Activated CD8-positive, alpha-beta memory T cell treated with anti-CD3 and anti-CD28 coated beads for 36 hours (primary cell): ENCODE data around the gene ZNF648. TPM values are rescaled to one million over a fixed set of nuclear protein-coding genes. Genes with fewer than 3 reads are reported as not detected.
"Not testable (repeated sequence)": the region's sequence is repeated elsewhere in the genome, so short reads cannot be mapped to it uniquely, and the experiment has no call there.

Experiments
- CTCF ChIA-PET: fragments of 350-600 bp; sonication (Branson Sonifier 250); formaldehyde crosslinking; loops from one replicate; lab custom pipeline; 2021; ENCODE audit warnings: antibody characterized with exemption; lab: Charles Lee
- POLR2A ChIA-PET: fragments of 350-600 bp; sonication (Branson Sonifier 250); formaldehyde crosslinking; loops from one replicate; lab custom pipeline; 2021; ENCODE audit warnings: antibody characterized with exemption; lab: Charles Lee
- total RNA-seq, 2 experiments: library from RNA; stranded (reverse); gene quantifications; one replicate each; pipeline ENCODE4 v1.2.3, GENCODE V29; 2021

Gene ZNF648
- total RNA-seq, 2 experiments from 2014 or later, result not detected

DNA sequence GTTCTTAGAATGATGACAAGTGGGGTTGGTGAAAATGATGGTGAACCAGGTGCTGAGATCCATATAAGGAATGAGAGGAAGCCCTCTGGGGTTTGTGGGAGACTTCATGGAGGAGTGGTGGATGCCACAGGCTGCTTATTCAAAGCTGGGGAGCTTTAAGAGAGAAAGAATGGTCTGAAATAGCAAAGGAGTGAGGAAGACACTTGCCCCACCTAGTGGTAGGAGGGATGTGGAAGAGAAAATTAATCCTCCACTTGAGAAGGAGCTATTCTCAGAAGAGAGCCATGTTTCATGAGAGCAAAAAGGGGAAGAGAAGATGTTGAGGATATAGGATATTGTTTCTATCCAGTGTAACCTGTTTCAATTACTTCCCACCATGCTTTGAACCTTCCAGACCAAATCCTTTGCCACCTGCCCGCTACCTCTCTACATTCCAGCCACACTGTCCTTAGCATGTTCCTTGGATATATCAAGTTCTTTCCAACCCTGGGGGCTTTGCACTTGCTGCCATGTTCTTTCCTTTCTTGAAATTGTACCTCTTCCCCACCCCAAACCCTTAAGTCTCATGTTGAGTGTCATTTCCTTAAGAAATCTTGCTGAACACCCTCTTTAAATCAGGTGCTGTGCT, 19.6 kb upstream of the ZNF648 start:
- CTCF ChIA-PET, result interaction anchor here (0.7 to 2.3 kb wide), 6 partner anchors 10 to 602 kb away, joined by 3 to 7 read pairs (median 5); no protein-coding TSS in a partner anchor
- POLR2A ChIA-PET, result no interaction called here

DNA sequence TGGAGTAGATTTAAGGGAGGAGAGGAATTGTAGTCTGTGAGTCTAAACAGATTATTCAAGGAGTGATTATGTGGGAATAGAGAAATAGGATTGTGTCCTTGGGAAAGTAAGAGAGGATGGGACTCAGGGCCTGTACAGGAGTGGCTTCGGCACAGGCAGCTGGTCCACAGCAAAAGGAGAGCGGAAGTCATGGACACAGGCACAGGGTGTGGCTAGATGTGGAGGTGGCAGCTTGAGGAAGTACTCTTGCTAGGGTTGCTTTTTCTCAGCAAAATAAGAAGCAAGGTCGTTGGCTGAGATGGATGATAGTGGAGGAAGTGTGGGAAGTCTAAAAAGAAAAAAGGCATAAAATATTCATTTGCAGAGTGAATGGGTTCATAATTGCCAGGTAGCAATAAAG, 18.5 kb upstream of the ZNF648 start:
- CTCF ChIA-PET, result interaction anchor here (0.5 to 1.8 kb wide), 2 partner anchors 10 to 350 kb away, joined by 3 to 6 read pairs; no protein-coding TSS in a partner anchor
- POLR2A ChIA-PET, result no interaction called here

- CTCF ChIA-PET, result no interaction called here
- POLR2A ChIA-PET, result no interaction called here
These were observed 10.4 kb upstream of the ZNF648 start for GRCh38 chr1:182071924-182072323.

DNA sequence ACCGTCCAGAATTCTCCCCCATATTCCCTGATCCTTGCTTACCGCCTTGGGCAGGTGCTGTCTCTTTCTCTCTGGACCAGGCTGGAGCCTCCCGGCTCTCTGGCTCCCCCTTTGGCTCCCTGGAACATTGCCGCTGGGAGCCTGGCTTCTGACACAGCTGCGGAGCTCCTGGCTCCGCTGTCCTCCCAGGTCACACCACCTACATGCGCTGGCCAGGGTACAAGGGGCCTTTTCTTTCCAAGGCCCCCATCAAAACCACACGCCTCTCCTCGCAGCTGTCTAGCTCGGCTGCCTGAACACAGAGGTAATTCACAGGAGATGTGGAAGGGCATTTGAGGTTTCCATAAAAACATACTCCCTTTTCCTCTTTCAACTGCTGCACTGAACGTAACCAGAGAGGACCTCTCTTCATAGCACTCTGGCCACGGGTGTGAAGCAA, 7.5 kb upstream of the ZNF648 start:
- POLR2A ChIA-PET, result no interaction called here
- CTCF ChIA-PET, result no interaction called here

DNA sequence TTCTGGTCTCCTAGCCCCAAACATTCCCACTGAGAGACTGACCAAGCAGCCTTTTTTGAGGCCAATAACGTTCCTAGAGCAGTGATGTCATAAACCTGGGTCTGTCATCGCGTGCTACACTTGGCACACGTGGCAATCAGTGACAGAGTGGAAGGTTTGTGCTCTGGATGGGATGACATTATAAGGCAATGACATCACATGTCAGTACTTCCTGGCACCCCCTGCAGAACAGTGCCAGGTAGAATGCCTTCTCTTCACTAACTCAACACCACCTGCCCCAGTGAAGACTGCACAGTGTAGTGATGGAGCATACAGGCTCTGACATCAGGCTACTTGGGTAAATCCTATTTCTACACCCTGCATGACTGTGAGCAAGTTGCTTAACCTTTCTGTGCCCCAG, 5.4 kb upstream of the ZNF648 start:
- ChIA-PET POLR2A (no interaction called here), CTCF (no interaction called here)

DNA sequence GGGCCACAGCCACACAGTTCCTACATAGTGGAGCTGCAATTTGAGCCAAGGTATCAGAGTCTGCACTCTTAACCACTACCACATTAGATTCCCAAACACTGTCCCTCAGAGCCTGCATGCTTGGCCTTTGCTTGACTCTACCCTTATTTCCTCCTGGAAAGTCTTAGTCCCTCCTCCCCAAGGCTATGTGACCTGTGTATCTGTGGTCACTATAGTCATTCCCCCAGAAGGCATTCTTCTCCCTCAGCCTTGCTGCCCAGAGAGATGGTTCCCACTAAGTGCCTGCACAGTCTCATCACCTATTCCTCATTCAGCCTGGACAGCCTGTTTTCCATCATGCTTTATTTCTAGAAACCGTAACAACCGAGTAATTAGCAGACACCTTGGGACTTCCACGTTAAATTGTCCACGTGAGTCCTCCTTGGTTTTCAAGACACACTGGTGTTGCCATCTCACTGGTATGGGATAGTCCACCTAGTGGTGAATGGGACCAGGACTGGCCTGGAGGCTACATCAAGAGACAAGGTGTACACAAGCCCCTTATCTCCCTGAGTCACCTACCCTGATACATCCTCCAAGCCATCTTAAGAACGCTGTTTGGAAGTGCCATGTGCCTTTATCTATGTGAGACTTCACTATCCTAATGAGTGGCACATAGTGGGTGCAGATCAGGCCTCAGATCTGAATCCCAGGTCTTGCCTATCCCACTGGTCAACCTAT, 3.8 kb upstream of the ZNF648 start:
- ChIA-PET POLR2A (no interaction called here), CTCF (no interaction called here)

DNA sequence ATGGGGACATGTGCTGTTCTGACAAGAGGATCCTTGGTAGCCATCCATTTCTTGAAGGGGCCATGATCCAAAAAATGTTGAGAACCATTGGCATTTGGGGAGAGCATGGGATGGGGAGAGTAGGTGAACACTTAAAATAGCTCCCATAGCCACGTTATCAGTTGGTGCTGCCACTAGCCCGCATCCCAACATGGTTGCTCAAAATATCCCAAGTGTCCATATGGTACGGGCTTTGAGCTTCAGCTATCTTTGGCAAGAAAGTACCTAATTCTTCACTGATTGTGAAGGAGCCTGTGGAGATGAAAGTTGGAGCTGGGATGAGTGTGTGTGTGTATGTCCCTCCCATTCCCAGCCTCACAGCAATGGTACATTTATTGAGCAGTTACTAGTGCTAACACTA, 3.1 kb upstream of the ZNF648 start:
- ChIA-PET CTCF (no interaction called here), POLR2A (no interaction called here)

DNA sequence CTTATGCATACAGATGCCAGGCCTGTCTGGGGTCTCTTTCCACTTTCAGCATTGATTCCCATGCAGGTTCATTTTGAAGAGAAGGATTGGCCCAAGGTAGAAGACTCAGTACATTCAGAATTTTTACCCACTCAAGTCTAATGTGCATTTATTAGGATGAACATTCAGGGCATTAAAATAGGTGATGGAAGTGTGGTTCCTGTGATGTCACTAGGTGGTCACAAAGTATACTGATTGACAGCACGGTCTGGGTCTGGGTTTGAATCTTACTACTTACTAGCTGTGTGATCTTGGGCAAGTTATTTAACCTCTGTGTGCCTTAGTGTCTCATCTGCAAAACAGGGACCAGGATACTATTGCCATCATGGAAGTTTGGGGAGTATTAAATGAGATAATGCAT, 711 bp upstream of the ZNF648 start:
- ChIA-PET CTCF (no interaction called here), POLR2A (no interaction called here)

- POLR2A ChIA-PET, result no interaction called here
- CTCF ChIA-PET, result no interaction called here
These were observed 635 bp downstream of the ZNF648 start for GRCh38 chr1:182060877-182061276.

- POLR2A ChIA-PET, result no interaction called here
- CTCF ChIA-PET, result no interaction called here
These were observed 1.6 kb downstream of the ZNF648 start for GRCh38 chr1:182059936-182060335.

DNA sequence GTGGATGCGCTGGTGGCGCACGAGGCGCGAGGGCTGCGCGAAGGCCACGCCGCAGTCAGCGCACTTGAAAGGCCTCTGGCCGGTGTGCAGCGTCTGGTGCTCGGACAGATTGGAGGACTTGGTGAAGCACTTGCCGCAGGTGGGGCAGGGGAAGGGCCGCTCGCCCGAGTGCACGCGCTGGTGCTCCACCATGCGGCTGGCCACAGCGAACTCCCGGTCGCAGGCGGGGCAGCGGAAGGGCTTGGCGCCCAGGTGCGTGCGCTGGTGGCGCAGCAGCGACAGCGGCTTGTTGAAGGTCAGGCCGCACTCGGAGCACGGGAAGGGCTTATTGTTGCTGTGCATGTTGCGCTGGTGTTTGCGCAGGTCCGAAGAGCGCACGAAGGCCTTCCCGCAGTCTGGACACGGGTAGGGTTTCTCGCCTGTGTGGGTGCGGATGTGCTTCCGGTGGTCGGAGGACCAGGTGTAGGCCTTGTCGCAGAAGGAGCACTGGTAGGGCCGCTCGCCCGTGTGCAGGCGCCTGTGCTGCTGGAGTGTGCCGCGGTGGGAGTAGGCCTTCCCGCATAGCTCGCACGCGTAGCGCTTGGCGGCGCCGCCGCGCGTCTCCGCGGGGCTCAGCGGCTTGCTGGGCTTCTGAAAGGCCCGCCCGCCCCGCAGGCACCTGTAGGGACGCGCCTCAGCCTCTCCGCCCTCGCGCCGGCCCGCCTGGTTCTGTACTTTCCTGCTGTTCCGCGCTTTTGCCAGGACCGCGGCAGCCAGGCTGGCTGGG, 4.7 kb downstream of the ZNF648 start:
- CTCF ChIA-PET, result no interaction called here
- POLR2A ChIA-PET, result no interaction called here

- ChIA-PET POLR2A (no interaction called here), CTCF (interaction anchor here (1.2 to 1.6 kb wide), 2 partner anchors 12 to 572 kb away, joined by 3 read pairs; partner anchors contain the start of gene CACNA1E)
These were observed 6.7 kb downstream of the ZNF648 start for GRCh38 chr1:182054698-182055326.

DNA sequence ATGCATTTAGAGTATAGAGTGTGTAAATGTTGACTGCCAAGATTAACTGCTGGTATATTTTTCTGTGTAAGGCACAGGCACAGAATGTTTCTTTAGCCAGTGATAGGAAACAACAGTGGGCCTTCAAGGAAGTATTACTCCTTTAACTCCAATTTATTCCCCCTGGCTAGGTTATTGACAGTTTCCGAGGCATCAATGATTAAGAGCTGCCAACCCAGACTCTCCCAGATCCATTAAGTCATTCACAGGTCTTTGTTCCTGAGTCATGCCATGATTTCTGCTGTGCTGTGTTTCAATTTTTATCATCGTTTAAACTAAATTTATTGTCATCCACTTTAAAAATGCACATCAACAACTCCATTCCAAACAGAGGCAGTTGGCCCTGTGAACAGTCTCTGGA, 9.2 kb downstream of the ZNF648 start:
- CTCF ChIA-PET, result no interaction called here
- POLR2A ChIA-PET, result no interaction called here

DNA sequence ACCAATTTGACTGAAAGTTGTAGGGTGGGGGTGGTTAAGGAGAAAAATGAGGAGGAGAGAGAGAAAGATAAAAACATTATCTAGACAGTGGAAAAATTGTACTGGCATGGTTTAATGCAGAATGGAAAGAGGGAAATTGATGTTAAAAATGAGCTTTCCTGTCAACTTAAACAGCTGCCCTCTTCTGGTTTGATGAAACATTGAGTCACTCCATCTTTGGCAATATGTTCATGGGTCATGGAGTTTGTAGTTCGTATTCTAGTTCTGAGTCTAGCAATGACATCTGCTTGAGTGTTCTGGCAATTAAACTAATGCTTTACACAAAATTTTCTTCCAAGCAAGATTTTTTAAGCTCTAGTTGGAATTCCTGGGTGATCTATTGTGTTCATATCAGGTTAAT, 9.6 kb downstream of the ZNF648 start:
- POLR2A ChIA-PET, result no interaction called here
- CTCF ChIA-PET, result no interaction called here

- CTCF ChIA-PET, result no interaction called here
- POLR2A ChIA-PET, result no interaction called here
These were observed 10.7 kb downstream of the ZNF648 start for GRCh38 chr1:182050481-182051448.

- CTCF ChIA-PET, result no interaction called here
- POLR2A ChIA-PET, result no interaction called here
These were observed 12.9 kb downstream of the ZNF648 start for GRCh38 chr1:182048562-182048961.

- ChIA-PET POLR2A (no interaction called here), CTCF (no interaction called here)
These were observed 14.7 kb downstream of the ZNF648 start for GRCh38 chr1:182046763-182047162.

DNA sequence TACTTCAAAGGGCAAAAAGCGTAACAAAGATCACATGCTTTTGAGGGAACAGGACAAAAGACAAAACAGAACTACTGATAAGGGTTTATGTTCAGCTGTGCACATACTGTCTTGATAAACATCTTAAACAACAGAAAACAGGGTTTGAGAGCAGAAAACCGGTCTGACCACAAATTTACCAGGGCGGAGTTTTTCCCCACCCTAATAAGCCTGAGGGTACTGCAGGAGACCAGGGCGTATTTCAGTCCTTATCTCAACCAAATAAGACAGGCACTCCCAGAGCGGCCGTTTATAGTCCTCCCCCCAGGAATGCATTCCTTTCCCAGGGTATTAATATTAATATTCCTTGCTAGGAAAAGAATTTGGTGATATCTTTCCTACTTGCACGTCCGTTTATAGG, 16.0 kb downstream of the ZNF648 start:
- POLR2A ChIA-PET, CTCF ChIA-PET: not testable (repeated sequence)

GRCh38 chr1:182041615-182042014, 19.9 kb downstream of the ZNF648 start:
- POLR2A ChIA-PET, result no interaction called here

More at GRCh38 chr1:182041615-182042014, 19.9 kb downstream of the ZNF648 start:
- CTCF ChIA-PET, result no interaction called here
